IgD-negative memory B cell (primary cell): Measurements from ENCODE around the gene BHLHA15. TPM values are rescaled to one million over a fixed set of nuclear protein-coding genes. Genes with fewer than 3 reads are reported as not detected.

Source experiments
- H3K27ac Mint-ChIP-seq, 3 donors: one replicate each; pipeline ENCODE4 v1.8.0; 2020 to 2022; ENCODE audit warnings: mild to moderate bottlenecking in 3 of 3, mixed read lengths in 3 of 3, moderate library complexity in 1 of 3
- H3K27me3 Mint-ChIP-seq: one replicate; pipeline ENCODE4 v1.8.0; 2021; ENCODE audit warnings: mixed read lengths
- H3K36me3 Mint-ChIP-seq: one replicate; pipeline ENCODE4 v1.8.0; 2020; ENCODE audit warnings: mild to moderate bottlenecking, mixed read lengths
- H3K4me1 Mint-ChIP-seq, 3 donors: one replicate each; pipeline ENCODE4 v1.8.0; 2020 to 2022; ENCODE audit warnings: mixed read lengths in 3 of 3, mild to moderate bottlenecking in 1 of 3
- H3K4me3 Mint-ChIP-seq, 4 donors: one replicate each; pipeline ENCODE4 v1.8.0; 2020 to 2022; ENCODE audit warnings: mild to moderate bottlenecking in 4 of 4, mixed read lengths in 4 of 4, moderate library complexity in 3 of 4
- H3K9me3 Mint-ChIP-seq, 3 donors: one replicate each; pipeline ENCODE4 v1.8.0; 2020 to 2021; ENCODE audit warnings: mixed read lengths in 3 of 3, mild to moderate bottlenecking in 1 of 3
- polyA plus RNA-seq: library from polyadenylated mRNA; unstranded; fragments of 300-500 nt; fragmentation: Illumina TruSeq; gene quantifications from one replicate; pipeline ENCODE4 v1.2.3, GENCODE V29; 2021

BHLHA15 gene
- polyA plus RNA-seq, 1 donor from 2014 or later, result 5.3 TPM

- H3K4me1 Mint-ChIP-seq, result peaks cover 20 to 30% (median 26%) of the 10 kb centered on the region in 3 donors
- peaks cover 4% of the 10 kb centered on the region for H3K36me3 Mint-ChIP-seq
- H3K27ac Mint-ChIP-seq, result peak within 1 kb of the TSS; percentile 92 to 94 (median 93)
- peak within 1 kb of the TSS; percentile 90 to 97 (median 96) for H3K4me3 Mint-ChIP-seq
- H3K9me3 Mint-ChIP-seq, result no peaks in the 10 kb centered on the region
- H3K27me3 Mint-ChIP-seq, result no peaks in the 10 kb centered on the region
Observed at GRCh38 chr7:98251601-98252424, 40.6 kb downstream of the BHLHA15 start, which contains the start of gene TECPR1. Gene TECPR1 (minus strand): TSS chr7:98252232. CDS start chr7:98246146, 6,086 bp downstream.

- Mint-ChIP-seq H3K9me3 (no peaks in the 10 kb centered on the region), H3K4me1 (peaks cover 20 to 31% (median 26%) of the 10 kb centered on the region in 3 donors), H3K27ac (peak overlapping the region; percentile 92 to 94 (median 93)), H3K27me3 (no peaks in the 10 kb centered on the region), H3K4me3 (peak overlapping the region; percentile 90 to 97 (median 96)), H3K36me3 (peaks cover 6% of the 10 kb centered on the region)
Observed at GRCh38 chr7:98252425-98253054, 41.3 kb downstream of the BHLHA15 start.

- H3K4me1 Mint-ChIP-seq, result peaks cover 17 to 26% (median 21%) of the 10 kb centered on the region in 3 donors
- H3K27me3 Mint-ChIP-seq, result no peaks in the 10 kb centered on the region
- peak overlapping the region in 1 of 4 donors; percentile 84 for H3K4me3 Mint-ChIP-seq
- H3K27ac Mint-ChIP-seq, result peak overlapping the region in 1 of 3 donors; percentile 44
- peaks cover 6% of the 10 kb centered on the region for H3K36me3 Mint-ChIP-seq
- H3K9me3 Mint-ChIP-seq, result no peaks in the 10 kb centered on the region
Observed at GRCh38 chr7:98254516-98254915, 43.3 kb downstream of the BHLHA15 start.

GRCh38 chr7:98254951-98255610, 43.8 kb downstream of the BHLHA15 start:
- no peaks in the 10 kb centered on the region for H3K27me3 Mint-ChIP-seq
- peaks cover 6% of the 10 kb centered on the region for H3K36me3 Mint-ChIP-seq
- H3K9me3 Mint-ChIP-seq, result no peaks in the 10 kb centered on the region
- peaks cover 14 to 23% (median 17%) of the 10 kb centered on the region in 3 donors for H3K4me1 Mint-ChIP-seq
- peak overlapping the region in 1 of 4 donors; percentile 84 for H3K4me3 Mint-ChIP-seq
- peak overlapping the region in 1 of 3 donors; percentile 44 for H3K27ac Mint-ChIP-seq

GRCh38 chr7:98256431-98256830, 45.2 kb downstream of the BHLHA15 start:
- Mint-ChIP-seq H3K27ac (peak overlapping the region in 1 of 3 donors; percentile 26), H3K36me3 (peaks cover 4% of the 10 kb centered on the region), H3K4me3 (peak overlapping the region in 1 of 4 donors; percentile 33), H3K9me3 (no peaks in the 10 kb centered on the region), H3K27me3 (no peaks in the 10 kb centered on the region), H3K4me1 (peaks cover 6 to 13% (median 6%) of the 10 kb centered on the region in 3 donors)

GRCh38 chr7:98257701-98258100, 46.5 kb downstream of the BHLHA15 start:
- Mint-ChIP-seq H3K9me3 (no peaks in the 10 kb centered on the region), H3K36me3 (peaks cover 4% of the 10 kb centered on the region), H3K27me3 (no peaks in the 10 kb centered on the region), H3K4me1 (peaks cover 2 to 11% (median 4%) of the 10 kb centered on the region in 3 donors), H3K4me3 (no peak overlapping the region), H3K27ac (no peak overlapping the region)

Other genes starting within 250 kb of the BHLHA15 start
- gene OCM2, start 221.2 kb upstream of the BHLHA15 start, polyA plus RNA-seq, result not detected
- 1.6 TPM for gene LMTK2, start 104.6 kb upstream of the BHLHA15 start, polyA plus RNA-seq
- 28.8 TPM for gene TECPR1, start 40.8 kb downstream of the BHLHA15 start, polyA plus RNA-seq
- gene BRI3, start 70.2 kb downstream of the BHLHA15 start, polyA plus RNA-seq, result 16.6 TPM
- gene BAIAP2L1, start 189.7 kb downstream of the BHLHA15 start, polyA plus RNA-seq, result 0.49 TPM